Aortic smooth muscle cell (primary cell): Measurements from ENCODE around the gene RBM38. TPM values are rescaled to one million over a fixed set of nuclear protein-coding genes. Genes with fewer than 3 reads are reported as not detected.

ENCODE experiments used
- total RNA-seq: library from RNA; depleted of rRNA; stranded (reverse); fragments of >200 nt; gene quantifications from 2 replicates; pipeline ENCODE4 v1.2.3, GENCODE V29; 2014

The RBM38 gene
- total RNA-seq, result 3.7 TPM in 2 replicates

DNA sequence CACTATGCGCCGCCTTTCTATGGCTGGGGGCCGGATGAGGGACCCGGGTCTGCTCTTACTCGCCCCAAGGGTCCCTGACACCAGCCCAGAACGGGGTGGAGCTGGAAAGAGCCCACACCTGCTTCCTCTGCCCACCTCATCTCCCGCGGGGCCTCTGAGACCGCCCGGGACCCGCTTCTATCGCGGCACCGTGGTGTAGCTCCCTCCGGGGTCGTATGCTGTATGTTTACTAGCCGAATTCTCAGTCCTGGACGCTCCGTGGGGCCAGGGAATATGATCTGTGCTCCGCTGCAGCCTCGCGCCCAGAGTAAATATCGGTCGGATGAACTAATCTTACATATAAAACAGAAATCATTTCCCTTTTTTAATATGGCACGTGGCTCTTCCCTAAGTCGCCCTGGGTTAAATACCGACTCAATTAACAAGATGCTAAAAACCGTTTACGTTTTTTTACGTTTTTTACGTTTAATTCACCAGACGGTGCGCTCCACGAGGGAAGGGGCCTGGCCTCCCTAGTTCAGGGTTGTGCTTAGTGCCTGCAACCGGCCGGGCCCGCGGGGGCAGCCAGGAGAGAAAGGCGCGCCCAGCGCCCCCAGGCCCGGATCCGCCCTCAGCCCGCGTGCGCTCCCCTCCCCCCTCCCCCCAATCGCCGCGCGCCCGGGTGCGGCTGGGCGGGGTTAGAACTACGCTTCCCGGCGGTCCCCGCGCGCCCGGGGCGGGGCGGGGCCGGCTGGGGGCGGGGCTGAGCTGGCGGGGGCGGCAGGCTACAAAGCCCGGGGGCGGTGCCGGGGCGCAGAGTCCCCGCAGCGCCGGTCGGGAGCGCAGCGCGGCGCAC lies at the start of gene RBM38:
RBM38 (plus strand) TSS at position 793 of the 835 bp plus-strand sequence. CDS start 186 bp downstream, outside the sequence.

GRCh38 chr20:57351042-57351783 lies 40.0 kb upstream of the RBM38 start, which contains the start of gene RAE1:
Gene RAE1 (plus strand): TSS chr20:57351255. CDS start chr20:57354039, 2,784 bp downstream.

Other genes starting within 250 kb of the RBM38 start
- not detected in 2 replicates for gene BMP7, start 124.8 kb upstream of the RBM38 start, total RNA-seq
- not detected in 2 replicates for gene SPO11, start 61.6 kb upstream of the RBM38 start, total RNA-seq
- 25.2 and 25.8 TPM in 2 replicates for gene RAE1, start 40.1 kb upstream of the RBM38 start, total RNA-seq
- not detected in 2 replicates for gene CTCFL, start 133.7 kb downstream of the RBM38 start, total RNA-seq
- not detected in 2 replicates for gene PCK1, start 169.7 kb downstream of the RBM38 start, total RNA-seq
- gene ZBP1, start 229.0 kb downstream of the RBM38 start, total RNA-seq, result not detected in 2 replicates